Smooth muscle cell of the brain vasculature (primary cell): ENCODE measurements around the gene SEMA6C.

Experiments
- DNase-seq: peaks from one replicate; pipeline ENCODE4 v3.0.0-alpha.2; 2012; ENCODE audit warnings: low read depth, low spot score

The SEMA6C gene

DNA sequence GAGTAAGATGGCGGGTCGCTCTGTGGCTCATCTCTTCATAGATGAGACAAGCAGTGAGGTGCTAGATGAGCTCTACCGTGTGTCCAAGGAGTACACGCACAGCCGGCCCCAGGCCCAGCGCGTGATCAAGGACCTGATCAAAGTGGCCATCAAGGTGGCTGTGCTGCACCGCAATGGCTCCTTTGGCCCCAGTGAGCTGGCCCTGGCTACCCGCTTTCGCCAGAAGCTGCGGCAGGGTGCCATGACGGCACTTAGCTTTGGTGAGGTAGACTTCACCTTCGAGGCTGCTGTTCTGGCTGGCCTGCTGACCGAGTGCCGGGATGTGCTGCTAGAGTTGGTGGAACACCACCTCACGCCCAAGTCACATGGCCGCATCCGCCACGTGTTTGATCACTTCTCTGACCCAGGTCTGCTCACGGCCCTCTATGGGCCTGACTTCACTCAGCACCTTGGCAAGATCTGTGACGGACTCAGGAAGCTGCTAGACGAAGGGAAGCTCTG, 12.4 kb upstream of the SEMA6C start:
- no peak for DNase-seq

DNA sequence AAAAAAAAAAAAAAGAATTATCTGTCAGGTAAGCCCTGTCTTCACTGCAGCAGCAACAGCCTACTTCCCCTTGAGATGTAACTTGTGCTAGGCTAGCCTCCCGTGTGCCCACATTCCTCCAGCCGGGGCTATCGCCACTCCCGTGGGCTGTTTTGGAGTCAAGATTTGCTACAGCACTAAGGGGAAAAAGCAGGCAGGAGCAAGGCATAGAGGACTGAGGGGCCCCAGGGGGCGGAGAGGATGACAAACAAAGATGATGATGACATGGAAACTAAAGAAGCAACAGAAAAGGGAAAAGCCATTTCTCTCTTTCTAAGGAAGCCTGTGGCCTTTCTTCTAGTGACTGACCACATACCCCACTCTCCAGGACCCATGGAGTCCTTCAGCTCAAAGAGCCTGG, 11.9 kb upstream of the SEMA6C start:
- no peak for DNase-seq

DNA sequence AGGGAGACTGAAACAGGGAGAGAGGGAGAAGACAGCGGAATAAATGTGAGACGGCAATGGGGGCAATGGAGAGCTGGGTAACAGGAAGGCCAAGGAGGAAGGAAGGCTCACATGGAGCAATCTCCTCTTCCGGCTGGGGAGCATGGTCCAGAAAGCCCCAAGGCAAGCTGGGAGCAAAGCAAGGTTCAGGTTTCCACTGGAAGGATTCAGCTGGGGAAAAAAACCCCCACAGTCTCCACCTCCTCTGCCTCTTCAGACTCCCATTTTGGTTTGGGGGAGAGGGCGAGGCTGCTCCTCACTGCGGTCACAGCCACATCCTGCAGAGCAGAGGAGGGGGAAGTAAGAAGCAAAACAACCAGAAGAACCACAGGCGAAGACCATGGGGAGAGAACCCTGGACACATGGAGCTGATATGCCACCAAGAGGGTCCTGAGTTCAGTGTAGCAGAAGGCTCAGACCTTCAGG, 10.7 kb upstream of the SEMA6C start:
- no peak for DNase-seq

DNA sequence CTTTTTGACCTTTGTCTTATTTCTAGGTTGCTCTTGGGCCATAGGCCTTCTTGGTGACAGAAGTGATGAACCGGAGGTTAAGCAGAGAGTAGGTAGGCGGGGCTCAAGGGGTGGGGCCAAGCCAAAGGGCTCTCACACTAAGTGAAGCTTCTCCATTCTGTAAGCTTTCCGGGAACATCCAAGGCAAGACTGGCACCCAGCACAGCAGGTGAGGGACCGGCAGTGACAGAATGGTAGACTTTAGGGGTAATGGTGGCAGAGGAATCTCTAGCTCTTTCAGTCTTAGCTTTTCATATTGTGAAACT, 10.0 kb upstream of the SEMA6C start, which contains the start of gene TNFAIP8L2:
Gene TNFAIP8L2 (plus strand): TSS at position 135 of the 305 bp plus-strand sequence. CDS start 2,049 bp downstream, outside the sequence.
- no peak for DNase-seq

DNA sequence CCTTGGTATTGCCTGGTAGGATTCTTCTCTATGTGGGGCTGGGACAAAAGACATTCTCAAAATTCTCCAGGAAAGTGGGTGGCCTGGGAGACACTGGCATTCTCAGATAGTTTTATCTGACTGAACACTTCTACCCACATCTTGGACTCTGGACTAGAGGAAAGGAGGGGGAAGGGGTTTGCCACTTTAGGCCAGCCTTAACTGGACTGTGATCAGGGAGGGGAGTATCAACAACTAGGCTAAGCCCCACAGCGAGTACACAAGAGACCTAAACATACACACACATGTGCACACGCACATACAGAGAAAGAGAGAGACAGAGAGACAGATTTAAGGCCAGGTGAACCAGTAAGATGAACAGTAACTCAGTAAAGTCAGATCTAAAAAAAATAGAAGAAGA, 1.2 kb upstream of the SEMA6C start:
- DNase-seq, result no peak

DNA sequence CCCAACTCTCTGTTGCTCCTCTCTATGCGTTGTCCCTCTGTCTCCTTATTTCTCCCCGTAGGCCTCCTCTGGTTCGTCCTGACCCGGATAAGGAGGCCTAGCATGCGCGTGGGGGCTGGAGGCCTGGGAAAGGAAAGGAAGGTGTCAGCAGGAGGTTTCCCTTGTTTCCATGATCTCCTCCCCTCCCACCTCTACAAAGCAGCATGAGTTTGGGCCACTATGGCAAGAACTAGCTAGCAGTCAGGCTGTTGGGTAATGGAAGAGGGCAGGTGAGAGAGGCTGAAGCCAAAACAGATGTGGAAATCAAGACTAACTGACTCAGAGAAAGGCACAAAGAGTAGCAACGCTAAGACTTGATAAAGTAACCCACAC, 687 bp upstream of the SEMA6C start:
- no peak for DNase-seq

DNA sequence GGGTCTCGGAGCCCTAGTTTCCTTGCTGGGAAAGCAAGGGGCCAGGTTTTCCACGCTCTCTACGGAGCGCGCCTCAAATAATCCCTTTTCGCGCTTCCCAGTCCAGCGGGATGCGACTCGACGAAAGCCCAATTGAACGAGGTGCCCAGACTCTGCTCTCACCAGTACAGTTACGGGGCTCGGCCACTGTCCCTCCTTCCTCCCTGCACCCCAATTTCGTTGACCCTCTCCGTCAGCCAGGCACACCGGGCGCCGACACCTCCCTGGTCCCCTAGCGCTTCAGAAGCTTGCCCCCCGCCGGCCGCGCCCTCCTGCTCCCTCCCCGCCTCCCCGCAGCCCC, 389 bp downstream of the SEMA6C start:
- DNase-seq, result no peak

DNA sequence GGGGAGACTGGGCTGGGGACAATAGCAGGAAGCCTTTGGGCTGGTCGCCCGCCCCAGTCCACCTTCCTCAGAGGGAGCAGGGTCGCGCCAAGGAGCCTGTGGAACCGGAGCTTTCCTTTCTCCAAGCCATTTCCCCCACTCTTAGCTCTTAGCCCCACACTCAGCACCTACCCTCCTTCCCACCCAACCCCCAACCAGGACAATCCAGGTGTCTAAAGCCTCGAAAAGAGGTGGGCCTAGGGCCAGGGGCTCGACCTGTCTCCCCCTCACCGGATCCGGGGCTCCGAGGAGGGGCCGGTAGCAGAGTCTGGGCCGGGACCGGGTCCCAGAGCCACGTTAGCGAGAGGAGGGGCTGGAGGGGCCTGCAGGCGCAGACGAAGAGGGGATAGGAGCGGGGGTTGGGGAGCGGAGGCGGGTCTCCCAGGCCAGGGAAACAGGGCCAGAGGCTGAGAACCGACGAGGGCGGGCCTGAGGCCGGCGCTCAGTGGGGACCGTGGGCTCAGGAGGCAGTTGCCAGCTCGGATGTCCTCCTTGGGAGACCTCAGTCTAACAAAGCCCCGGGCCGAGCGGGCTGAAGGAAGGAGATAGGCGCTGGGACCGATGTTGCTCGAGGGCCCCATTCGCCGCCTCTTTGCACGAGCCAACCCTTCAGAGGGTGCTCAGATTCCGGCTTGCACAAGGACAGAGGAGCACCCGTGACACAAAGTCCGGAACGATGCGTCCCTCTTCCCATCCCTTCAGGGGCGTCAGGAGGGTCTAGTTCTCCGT, 943 bp downstream of the SEMA6C start:
- no peak for DNase-seq

DNA sequence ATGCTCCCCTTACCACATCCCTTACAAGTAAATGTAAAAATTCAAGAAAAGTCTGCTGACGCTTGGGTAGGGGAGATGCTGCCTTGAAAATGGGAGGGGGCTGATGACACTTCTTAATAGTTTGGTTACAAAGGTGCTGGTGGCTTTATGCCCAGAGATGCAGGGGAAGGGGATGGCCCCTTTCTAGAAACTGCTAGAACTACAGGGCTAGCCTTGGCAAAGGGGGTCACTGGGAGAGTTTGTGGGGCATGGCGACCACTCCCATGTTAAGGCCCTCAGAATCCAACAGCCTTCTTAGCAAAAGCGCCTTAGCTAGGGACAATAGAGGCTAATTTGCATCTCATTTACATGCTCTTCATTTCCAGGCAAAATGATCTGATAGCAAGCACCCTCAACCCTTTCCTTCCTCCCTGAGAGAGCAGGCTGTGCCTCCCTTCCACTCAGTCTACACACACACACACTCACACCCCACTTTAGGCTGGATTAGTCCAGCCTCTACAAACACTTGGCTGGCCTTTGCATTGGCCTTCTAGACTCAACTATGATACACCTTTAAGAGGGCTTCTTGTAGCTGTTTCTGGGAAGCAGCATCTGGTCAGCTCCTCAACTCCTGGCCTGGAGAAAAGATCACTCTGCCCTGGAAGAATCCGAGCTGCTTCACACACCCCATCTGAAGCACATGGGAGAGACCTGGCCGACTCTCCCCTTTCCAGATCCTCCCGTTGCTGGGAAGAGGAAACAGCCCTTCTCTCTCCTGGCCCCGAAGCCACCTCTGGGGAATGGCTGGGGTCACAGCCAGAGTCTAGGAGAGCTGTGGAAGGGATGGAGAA, 1.7 kb downstream of the SEMA6C start:
- no peak for DNase-seq

DNA sequence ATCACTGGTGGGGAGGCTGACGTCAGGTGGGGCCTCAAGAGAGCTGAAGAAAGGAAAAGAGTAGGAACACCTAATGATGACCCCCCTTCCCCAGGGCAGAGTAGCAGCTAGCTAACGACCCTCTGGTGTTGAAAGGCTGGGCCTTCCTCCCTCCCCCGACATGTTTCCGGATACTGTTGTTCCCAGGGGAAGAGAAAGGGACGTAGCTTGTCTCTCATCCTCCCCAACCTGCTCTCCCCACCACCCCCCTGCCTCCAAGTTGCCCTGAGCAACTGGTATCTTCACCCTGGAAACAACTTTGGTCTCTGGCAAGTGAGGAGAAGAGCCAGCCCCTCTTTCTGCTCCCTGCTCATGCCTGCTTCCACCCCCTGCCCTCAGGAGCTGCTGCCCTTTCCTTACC, 2.4 kb downstream of the SEMA6C start:
- DNase-seq, result no peak

DNA sequence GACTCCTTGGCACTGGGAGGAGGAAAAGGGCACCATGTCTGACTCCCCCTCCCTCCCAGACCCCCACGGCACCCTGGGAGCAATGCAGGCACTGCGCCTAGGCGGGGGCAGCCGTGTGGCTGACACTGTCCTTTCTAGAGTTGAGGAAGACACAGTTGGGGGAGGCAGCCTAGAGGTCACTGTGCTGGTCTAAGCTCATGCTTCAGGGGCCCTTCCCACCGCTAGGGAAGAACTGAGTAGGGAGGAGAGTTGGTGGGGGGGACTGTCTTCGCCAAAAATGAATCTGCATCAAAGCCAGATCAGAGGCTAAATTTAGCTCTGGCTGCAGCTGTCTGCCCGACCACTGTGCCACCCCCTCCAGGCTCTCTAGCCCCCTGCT, 3.4 kb downstream of the SEMA6C start:
- no peak for DNase-seq

DNA sequence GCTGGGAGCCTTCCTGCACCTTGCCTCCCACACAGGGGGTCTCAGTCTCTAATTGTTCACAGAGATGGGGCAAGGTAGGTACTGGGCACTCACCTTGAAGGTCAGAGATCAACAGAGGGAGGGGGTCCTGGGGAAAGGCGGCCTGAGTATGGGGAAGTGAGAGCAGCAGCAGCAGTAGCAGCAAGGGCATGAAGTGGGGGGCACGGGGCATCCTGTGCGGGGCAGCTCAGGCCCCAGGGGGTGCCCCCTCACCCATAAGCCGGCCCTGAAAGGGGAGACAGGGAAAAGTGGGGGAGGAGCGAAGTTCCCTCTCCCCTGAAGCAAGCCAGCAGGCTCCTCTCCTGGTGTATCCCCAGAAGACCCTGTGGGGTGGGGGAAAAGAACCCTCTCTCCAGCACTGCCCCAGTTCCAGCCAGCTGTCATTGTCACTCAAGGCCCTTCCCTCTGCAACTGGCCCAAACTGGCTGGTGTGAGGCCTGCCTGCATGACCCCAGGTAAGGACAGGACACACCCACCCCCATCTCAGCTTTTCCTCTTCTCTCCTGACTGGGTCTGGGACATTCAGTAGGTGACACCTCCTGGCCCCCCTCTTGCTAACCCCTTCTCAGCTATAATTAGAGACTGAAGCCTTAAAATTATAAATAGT, 3.9 kb downstream of the SEMA6C start:
- no peak for DNase-seq

DNA sequence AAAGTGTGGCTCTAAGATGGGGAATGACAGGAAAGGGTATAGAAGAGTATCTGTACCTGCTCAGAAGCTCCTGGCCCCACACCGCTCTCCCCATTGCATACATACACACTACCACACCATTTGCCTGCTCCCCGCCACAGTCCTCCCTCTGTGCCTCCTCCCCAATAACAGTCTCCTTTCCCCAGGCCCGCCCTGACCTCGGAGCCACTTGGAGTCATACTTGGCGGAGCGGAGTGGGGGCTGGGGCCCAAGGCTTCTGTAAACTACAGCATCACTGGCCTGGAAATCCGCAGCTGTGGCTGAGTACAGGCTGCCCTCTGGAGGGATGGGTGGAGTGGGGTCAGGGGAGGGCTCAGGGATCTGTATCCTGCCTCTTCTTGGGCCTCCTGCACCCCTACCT, 8.6 kb downstream of the SEMA6C start:
- no peak for DNase-seq

DNA sequence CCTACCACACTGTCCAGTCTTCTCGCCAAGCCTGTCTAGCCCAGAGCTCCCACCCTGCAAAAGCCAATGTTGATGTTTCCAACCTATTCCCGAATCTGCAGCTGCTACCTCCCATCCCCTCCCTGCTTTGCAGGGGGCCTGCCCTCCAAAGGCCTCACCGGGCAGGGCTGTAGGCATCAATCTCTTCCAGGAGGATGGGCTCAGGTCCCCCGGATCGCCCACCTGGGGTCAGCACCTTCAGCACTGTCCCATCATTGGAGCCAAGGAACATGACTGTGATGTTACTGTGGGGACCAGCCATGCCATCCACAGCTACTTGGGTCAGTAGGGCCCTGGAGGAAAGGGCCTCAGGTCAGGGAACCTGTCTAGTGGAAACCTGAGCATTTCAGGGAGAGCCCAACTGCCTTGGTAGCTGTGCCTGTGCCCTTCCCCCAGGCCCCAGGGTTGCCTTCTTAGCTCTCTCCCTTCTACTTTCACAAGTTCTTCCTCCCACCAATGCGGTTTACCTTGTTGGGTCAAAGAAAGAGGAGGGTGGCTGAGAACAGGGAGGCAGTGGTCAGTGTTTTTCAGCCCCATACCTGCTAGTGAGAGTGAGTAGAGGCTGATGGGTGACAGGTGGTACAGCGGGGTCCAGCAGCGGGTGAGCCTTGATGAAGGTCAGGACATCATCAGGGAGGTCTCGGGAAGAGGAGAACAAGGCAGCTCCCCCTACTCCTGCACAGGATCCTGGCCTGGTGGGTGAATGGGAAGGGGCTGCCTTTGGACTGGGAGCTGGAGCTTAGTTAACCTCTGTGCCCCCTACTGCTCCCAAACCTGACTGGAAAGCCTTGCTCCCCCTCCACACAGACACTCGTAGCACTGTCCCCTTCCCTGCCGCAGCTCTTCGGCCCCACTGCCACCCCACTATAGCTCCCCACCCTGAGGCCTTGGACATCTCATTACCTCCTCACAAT, 10.7 kb downstream of the SEMA6C start:
- DNase-seq, result no peak

DNA sequence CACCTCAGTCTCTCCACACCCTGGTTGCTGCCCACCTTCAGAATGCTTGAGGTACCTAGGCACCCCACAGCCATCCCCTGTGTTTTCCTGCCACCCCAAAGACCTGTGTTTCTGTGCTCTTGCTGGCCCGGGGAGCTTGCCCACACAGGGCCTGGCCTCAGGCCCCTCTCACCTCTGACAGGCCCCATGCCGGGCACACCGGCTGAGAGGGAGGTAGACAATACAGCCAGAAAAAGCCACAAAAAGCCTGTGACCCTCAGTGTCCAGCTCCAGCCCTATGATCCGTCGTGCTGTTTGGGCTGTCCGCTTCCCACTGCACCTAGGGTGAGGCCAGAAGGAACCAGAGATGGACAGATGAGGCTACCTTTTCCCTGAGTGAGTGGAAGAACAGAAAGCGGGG, 11.4 kb downstream of the SEMA6C start:
- DNase-seq, result no peak

DNA sequence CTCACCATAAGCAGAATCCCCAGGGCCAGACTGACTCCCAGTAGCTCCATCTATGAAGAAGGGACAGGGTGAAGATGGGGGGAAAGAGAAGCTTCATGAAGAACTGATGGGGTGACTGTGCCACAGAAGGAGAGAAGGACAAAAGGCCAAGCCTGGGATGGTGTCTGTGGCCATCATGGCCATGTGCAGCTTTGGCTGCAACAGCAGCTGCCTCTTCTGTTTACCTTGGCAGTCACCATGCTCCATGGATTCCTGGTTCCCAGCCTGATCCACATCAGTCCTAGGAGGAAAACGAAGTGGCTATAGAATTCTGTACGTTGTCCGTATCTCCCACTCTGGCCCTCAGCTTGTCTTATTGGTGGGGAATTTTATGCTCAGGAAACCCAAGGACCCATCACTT, 12.0 kb downstream of the SEMA6C start:
- no peak for DNase-seq

DNA sequence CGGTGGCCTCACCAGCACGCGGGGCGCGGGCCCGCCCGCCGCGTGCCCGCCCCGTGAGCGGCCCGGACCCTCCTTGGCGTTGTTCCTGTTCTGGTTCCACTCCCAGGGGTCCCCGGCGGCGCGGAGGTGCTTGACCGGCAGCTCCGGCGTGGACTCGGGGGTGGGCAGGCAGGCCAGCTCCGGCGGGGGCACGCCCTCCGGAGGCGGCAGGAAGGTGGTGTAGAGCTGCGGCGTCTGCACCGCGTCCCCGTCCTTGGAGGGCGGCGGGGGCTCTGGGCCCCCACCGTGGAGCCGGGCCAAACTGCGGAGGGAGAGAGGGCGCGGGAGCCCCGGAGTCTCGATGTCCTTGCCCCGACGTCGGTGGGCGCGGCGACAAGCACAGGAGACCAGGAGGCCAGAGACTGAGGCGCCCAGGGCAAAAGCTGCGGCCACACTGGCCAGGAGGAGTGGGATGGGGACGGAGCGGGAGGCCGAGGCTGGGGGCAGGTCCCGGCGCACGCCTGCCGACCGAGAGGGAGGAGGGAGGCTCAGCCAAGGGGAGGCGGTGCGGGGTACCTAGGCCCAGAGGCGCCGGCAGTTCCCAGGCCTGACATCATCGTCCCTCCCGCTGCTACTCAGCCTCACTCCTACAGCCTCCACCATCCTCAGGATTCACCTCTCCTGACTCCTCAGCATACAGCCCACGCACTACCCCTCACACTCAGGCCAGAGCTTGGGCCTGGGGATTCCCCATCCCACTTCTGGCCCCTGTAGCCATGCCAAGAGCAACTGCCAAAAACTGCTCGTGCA, 13.2 kb downstream of the SEMA6C start:
- no peak for DNase-seq

DNA sequence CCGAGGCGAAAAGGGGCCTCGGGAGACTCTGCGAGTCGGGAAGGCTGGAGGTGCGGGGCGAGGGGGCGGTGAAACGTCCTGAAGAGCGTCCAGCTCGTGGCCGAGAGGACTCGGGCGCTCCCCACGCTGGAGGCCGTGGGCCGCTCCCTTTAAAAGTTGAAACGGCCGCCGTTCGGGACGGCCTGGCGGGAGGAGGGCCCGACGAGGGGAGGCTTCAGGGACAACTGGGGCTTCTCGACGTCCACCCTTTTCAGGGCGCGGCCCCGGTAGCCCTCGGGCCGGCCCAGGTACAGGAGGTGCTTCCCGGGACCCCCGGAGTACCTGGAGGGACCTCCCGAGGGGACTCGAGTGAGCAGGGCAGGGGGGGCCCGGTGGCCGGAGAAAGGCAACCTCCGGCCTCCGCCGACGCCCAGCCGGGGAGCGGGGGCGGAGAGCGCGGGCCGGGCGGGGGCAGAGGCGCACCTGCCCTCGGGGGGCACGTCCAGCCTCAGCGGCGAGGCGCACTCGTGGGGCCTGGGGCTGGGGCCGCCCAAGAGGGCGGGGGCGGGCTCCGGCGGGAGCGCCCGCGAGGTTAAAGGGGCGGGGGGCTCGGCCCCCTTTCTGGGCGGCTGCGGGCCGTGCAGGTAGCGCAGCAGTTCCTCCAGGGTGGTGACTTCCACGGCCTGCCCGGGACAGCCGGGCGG, 14.0 kb downstream of the SEMA6C start:
- no peak for DNase-seq

DNA sequence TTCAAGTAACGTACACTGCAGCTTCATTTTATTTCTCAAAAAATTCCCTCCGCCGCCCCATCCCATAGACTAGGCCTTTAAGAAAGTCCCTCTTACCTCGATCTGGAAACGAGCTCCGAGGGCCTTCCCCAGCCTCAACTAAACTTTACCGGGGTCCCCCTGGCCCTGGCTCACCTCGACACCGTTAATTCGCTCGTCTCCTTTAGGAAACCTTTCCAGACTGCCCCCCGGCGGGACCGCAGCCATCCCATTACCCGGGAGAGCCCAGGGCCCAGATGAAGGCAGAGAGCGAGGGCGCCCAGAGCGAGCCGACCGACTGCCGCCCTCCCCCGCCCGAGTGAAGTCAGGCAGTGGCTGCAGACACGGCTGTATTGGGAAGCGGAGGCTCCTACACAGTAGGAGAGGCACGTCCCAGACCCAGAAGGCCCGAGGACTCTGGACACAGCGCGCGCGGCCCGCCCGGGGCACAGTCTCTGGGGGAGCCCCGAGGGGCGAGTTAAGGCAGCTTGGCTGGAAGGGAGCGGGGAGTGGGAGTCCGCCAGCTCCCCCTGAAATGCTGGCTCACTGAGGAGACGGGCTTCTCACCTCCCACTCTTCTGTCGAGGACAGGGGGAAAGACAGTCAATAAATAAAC, 14.6 kb downstream of the SEMA6C start:
- DNase-seq, result no peak
